Subcutaneous adipose tissue (tissue), 4 donors: Measurements from ENCODE around the gene WFDC13. TPM values are rescaled to one million over a fixed set of nuclear protein-coding genes. Genes with fewer than 3 reads are reported as not detected.

ENCODE experiments used
- CTCF ChIP-seq: fragments of 450-650 bp; IDR thresholded peaks from one replicate; pipeline ENCODE4 v1.5.1; 2016; ENCODE audit warnings: low read depth, mild to moderate bottlenecking, control low read depth, antibody characterized with exemption, moderate library complexity
- total RNA-seq, 4 donors: library from RNA; depleted of rRNA; stranded (reverse); fragments of >200 nt; gene quantifications; one replicate each; pipeline ENCODE4 v1.1.0, GENCODE V29; 2016

The WFDC13 gene
- total RNA-seq, 4 donors from 2014 or later, result not detected

GRCh38 chr20:45704969-45705637, 3.3 kb downstream of the WFDC13 start, which contains the start of gene WFDC10B:
WFDC10B (minus strand) TSS chr20:45705019; CDS start chr20:45685992, 19,027 bp downstream.
- no peak for TF ChIP-seq CTCF

GRCh38 chr20:45722047-45722446, 20.2 kb downstream of the WFDC13 start, which contains the start of gene SPINT4:
SPINT4 (plus strand) TSS chr20:45722347; CDS start chr20:45722368, 21 bp downstream.
- no peak for TF ChIP-seq CTCF

DNA sequence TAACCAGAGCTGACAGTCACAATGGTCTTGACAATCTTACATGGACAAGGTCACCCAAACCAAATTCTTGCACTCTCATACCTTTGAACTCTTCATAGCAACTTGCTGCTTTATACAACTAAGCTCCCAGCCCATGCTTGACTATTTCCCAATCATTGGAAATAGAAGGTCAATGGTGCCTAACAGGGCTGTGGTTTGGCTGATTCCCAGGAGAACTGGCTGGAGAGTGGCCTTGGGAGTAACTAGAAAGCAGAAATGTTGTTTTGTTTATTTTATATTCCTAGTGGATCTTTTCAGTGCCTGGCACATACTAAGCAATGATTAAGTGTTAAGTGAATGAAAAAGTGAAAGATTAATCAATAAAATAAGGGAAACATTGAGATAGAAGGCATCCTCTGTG, 23.3 kb downstream of the WFDC13 start:
- TF ChIP-seq CTCF, result no peak

DNA sequence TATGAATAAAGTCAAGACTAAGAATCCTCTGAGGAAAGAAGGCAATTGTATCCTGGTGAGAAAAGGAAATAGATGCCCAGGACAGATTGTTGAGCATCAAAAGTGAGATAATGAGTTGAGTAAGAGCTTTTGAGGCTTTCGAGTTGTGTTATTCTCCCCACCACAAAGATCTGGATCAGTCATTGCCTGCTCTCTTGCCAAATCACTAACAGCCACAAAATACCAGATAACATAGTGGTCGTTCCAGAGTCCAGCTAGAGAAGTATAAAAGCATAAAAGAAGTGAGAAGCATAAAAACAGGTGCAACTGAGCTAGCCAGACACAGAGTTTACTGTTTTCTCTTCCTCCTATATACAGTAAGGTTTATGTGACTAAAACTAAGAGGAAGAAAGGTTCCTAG, 25.2 kb downstream of the WFDC13 start:
- no peak for TF ChIP-seq CTCF

DNA sequence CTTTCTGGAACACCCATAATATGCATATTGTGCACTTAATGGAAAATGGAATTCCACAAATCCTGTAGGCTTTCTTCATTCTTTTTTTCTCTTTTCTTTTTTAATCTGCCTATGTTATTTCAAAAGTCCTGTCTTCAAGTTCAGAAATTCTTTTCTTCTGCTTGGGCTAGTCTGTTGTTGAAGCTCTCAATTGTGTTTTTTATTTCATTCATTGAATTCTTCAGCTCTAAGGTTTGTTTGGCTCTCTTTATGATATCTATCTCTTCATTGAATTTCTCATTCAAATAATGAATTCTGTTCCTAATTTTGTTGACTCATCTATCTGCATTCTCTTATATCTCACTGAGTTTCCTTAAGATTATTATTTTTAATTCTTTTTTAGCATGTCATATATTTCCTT, 30.4 kb downstream of the WFDC13 start:
- TF ChIP-seq CTCF, result no peak

GRCh38 chr20:45735552-45735951, 33.7 kb downstream of the WFDC13 start:
- no peak for TF ChIP-seq CTCF

- TF ChIP-seq CTCF, result no peak
These were observed 34.1 kb downstream of the WFDC13 start for GRCh38 chr20:45735988-45736387.
